ENCODE measurements around the gene PARD3. TPM values are rescaled to one million over a fixed set of nuclear protein-coding genes. Genes with fewer than 3 reads are reported as not detected.
"Not testable (repeated sequence)": the region's sequence is repeated elsewhere in the genome, so short reads cannot be mapped to it uniquely, and the experiment has no call there.

The PARD3 gene
- total and polyA plus RNA-seq, 7 experiments from 2014 or later, result 0.19 to 1.2 (median 0.43) TPM

DNA sequence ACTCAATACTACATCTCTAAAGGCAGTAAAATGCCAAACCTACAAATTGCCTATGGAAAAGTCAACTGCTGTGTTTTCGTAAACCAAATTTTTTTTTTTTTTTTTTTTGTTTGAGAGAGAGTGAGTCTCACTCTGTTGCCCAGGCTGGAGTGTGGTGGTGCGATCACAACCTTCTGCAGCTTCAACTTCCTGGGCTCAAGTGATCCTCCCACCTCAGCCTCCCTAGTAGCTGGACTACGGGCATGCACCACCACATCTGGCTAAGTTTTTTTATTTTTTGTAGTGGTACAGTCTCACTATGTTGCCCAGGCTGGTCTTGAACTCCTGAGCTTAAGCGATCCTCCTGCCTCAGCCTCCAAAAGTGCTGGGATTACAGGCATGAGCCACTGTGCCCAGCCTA lies 74.0 kb downstream of the PARD3 start:
- H3K9me3 Mint-ChIP-seq; H3K4me1 ChIP-seq (ENCODE audit: control insufficient read depth in 2 of 2, insufficient read depth in 2 of 2, low read length in 2 of 2); H3K9me3 ChIP-seq (ENCODE audit: control insufficient read depth in 2 of 3, low read length in 3 of 3); intact Hi-C loops (cut with micrococcal nuclease); H3K36me3 Mint-ChIP-seq; H3K27ac ChIP-seq (ENCODE audit: low read depth, low read length); H3K36me3 ChIP-seq (ENCODE audit: control insufficient read depth in 2 of 3, insufficient read depth in 3 of 3, low read length in 3 of 3); DNase-seq; H3K4me3 ChIP-seq (ENCODE audit: low read length); H3K27ac Mint-ChIP-seq; CTCF ChIA-PET; H3K4me1 Mint-ChIP-seq; H3K4me3 Mint-ChIP-seq; ATAC-seq; POLR2A ChIA-PET; H3K27me3 ChIP-seq (ENCODE audit: control insufficient read depth in 2 of 2, insufficient read depth in 2 of 2, low read length in 2 of 2): not testable (repeated sequence)
- H3K27me3 Mint-ChIP-seq, result peaks cover 21 to 53% (median 27%) of the 10 kb centered on the region in 5 donors

DNA sequence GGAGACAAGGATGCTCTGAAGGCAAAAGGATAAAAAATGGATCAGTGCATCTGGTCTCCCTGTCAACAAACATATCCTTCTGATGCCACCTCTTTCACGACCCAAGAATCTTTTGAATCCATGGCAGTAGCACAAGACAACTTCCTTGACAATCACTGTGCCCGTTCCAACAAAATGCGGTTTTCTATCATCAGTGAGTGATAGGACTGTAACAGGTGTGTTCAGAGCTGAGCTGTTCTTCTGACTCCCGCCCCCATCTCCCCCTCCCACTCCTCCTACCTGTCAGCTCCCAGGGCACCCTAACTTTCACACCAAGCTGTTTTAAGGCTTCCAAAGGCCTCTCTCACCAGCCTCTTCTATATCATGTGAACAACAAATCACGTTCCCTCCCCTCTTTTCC lies 74.8 kb downstream of the PARD3 start:
- intact Hi-C loops (cut with micrococcal nuclease), result no loop called here
- POLR2A ChIA-PET, result no interaction called here
- ATAC-seq (no peak), DNase-seq (no peak)
- Mint-ChIP-seq H3K4me3 (no peak overlapping the region), H3K9me3 (peaks cover 0 to 2% (median 0%) of the 10 kb centered on the region in 11 donors), H3K4me1 (peaks cover 0 to 6% (median 0%) of the 10 kb centered on the region in 7 donors), H3K36me3 (no peaks in the 10 kb centered on the region), H3K27ac (no peak overlapping the region), H3K27me3 (peaks cover 21 to 50% (median 27%) of the 10 kb centered on the region in 5 donors)
- no peaks in the 10 kb centered on the region for H3K9me3 ChIP-seq (ENCODE audit: control insufficient read depth in 2 of 3, low read length in 3 of 3)
- no peaks in the 10 kb centered on the region for H3K36me3 ChIP-seq (ENCODE audit: control insufficient read depth in 2 of 3, insufficient read depth in 3 of 3, low read length in 3 of 3)
- no peaks in the 10 kb centered on the region for H3K4me1 ChIP-seq (ENCODE audit: control insufficient read depth in 2 of 2, insufficient read depth in 2 of 2, low read length in 2 of 2)
- H3K27me3 ChIP-seq (ENCODE audit: control insufficient read depth in 2 of 2, insufficient read depth in 2 of 2, low read length in 2 of 2), result no peaks in the 10 kb centered on the region
- CTCF ChIA-PET, result no interaction called here
- H3K27ac ChIP-seq (ENCODE audit: low read depth, low read length), result no peak overlapping the region
- H3K4me3 ChIP-seq (ENCODE audit: low read length), result no peak overlapping the region

DNA sequence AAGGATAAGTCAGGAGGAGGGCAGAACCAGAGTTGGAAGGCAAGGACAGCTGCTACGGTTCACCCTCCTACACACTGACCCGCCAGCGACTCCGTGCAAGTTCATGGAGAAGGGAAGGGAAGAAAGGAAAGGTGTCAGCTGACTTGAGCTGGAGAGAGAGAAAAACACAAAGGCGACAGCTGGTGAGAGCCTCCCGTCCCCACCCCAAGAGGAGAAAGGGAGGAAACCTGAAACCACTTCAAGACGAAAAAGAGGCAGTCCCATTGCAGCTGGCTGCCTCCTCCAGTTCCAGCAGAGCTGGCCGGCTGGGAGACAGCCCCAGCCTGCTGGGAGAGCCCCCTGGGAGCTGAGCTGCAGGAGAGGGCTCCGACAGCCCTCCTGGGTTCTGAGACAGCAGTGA lies 75.2 kb downstream of the PARD3 start:
- H3K4me3 ChIP-seq (ENCODE audit: low read length), result no peak overlapping the region
- Mint-ChIP-seq H3K36me3 (no peaks in the 10 kb centered on the region), H3K4me1 (peaks cover 0 to 6% (median 0%) of the 10 kb centered on the region in 7 donors), H3K27me3 (peaks cover 21 to 45% (median 27%) of the 10 kb centered on the region in 5 donors), H3K27ac (no peak overlapping the region), H3K9me3 (peaks cover 0 to 2% (median 0%) of the 10 kb centered on the region in 11 donors), H3K4me3 (no peak overlapping the region)
- CTCF ChIA-PET, result no interaction called here
- no peak overlapping the region for H3K27ac ChIP-seq (ENCODE audit: low read depth, low read length)
- H3K36me3 ChIP-seq (ENCODE audit: control insufficient read depth in 2 of 3, insufficient read depth in 3 of 3, low read length in 3 of 3), result no peaks in the 10 kb centered on the region
- POLR2A ChIA-PET, result no interaction called here
- intact Hi-C loops (cut with micrococcal nuclease), result no loop called here
- ATAC-seq (no peak), DNase-seq (no peak)
- no peaks in the 10 kb centered on the region for H3K4me1 ChIP-seq (ENCODE audit: control insufficient read depth in 2 of 2, insufficient read depth in 2 of 2, low read length in 2 of 2)
- no peaks in the 10 kb centered on the region for H3K9me3 ChIP-seq (ENCODE audit: control insufficient read depth in 2 of 3, low read length in 3 of 3)
- H3K27me3 ChIP-seq (ENCODE audit: control insufficient read depth in 2 of 2, insufficient read depth in 2 of 2, low read length in 2 of 2), result no peaks in the 10 kb centered on the region

DNA sequence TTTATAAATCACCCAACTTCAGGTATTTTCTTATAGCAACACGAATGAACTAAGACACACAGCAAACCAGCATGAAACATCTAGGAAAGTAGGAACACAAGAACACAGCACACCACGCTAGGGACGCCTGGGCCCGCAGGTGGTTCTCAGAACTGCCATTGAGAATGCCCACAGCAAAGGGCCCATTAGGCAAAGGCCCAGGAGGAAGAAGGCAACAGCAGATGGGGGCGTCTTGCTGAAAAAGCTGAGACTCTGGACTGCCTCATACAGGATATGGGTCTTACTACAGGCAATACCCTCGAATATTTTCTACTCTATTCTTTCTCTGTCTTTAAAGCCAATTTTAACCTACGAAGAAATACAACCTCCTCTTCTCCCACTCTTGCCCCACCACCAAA lies 77.3 kb downstream of the PARD3 start:
- Mint-ChIP-seq H3K9me3 (peaks cover 0 to 2% (median 0%) of the 10 kb centered on the region in 11 donors), H3K27ac (no peak overlapping the region), H3K27me3 (peaks cover 20 to 31% (median 21%) of the 10 kb centered on the region in 5 donors), H3K36me3 (no peaks in the 10 kb centered on the region), H3K4me1 (peaks cover 0 to 6% (median 0%) of the 10 kb centered on the region in 7 donors), H3K4me3 (no peak overlapping the region)
- DNase-seq (no peak), ATAC-seq (no peak)
- intact Hi-C loops (cut with micrococcal nuclease), result no loop called here
- Histone ChIP-seq H3K4me1 (ENCODE audit: control insufficient read depth in 2 of 2, insufficient read depth in 2 of 2, low read length in 2 of 2) (no peaks in the 10 kb centered on the region), H3K27me3 (ENCODE audit: control insufficient read depth in 2 of 2, insufficient read depth in 2 of 2, low read length in 2 of 2) (no peaks in the 10 kb centered on the region), H3K27ac (ENCODE audit: low read depth, low read length) (no peak overlapping the region), H3K9me3 (ENCODE audit: control insufficient read depth in 2 of 3, low read length in 3 of 3) (no peaks in the 10 kb centered on the region), H3K4me3 (ENCODE audit: low read length) (no peak overlapping the region), H3K36me3 (ENCODE audit: control insufficient read depth in 2 of 3, insufficient read depth in 3 of 3, low read length in 3 of 3) (no peaks in the 10 kb centered on the region)
- CTCF ChIA-PET, result no interaction called here
- POLR2A ChIA-PET, result no interaction called here

DNA sequence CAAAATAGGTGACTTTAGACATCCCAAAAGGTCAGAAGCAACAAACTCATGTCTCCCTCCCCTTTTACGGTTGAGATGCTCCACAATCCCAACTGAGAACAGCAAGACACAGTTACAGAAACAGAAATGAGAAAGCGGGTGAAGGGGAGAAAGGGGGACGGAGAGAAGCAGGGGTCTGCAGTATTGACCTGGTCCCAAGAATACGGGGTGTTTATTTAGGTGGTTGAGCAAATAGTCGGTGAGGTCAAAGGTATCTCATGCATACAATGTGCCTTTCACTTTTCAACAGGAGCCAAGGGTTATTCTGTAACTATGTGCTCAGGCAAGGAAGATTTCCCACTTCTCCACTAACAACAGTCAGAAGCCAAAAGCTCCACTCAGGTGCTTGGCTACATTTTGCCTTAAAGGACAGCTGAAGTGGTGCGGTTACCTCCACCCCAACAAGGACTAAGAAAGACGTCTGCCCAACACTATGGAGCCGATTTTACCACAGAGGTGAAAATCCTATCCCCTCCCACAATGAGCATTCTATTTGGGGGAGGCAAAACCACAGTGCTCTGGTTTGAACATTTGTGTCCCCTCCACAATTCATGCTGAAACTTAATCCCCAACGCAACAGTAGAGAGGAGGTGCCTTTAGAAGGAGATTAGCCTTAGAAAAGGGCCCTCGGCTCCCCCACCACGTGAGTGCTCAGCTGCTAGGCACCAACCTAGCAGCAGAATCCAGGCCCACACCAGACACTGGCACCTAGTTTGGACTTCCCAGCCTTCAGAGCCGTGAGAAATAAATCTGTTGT lies 77.9 kb downstream of the PARD3 start:
- ChIA-PET CTCF (no interaction called here), POLR2A (no interaction called here)
- no peak for DNase-seq
- H3K36me3 ChIP-seq (ENCODE audit: control insufficient read depth in 2 of 3, insufficient read depth in 3 of 3, low read length in 3 of 3), result no peaks in the 10 kb centered on the region
- peaks cover 14 to 31% (median 21%) of the 10 kb centered on the region in 5 donors for H3K27me3 Mint-ChIP-seq
- no peak overlapping the region for H3K4me3 Mint-ChIP-seq
- H3K9me3 Mint-ChIP-seq, result peaks cover 0 to 2% (median 0%) of the 10 kb centered on the region in 11 donors
- H3K9me3 ChIP-seq (ENCODE audit: control insufficient read depth in 2 of 3, low read length in 3 of 3), result no peaks in the 10 kb centered on the region
- peaks cover 0 to 6% (median 0%) of the 10 kb centered on the region in 7 donors for H3K4me1 Mint-ChIP-seq
- H3K4me3 ChIP-seq (ENCODE audit: low read length), result no peak overlapping the region
- H3K27ac Mint-ChIP-seq, result no peak overlapping the region
- H3K4me1 ChIP-seq (ENCODE audit: control insufficient read depth in 2 of 2, insufficient read depth in 2 of 2, low read length in 2 of 2), result no peaks in the 10 kb centered on the region
- no peak overlapping the region for H3K27ac ChIP-seq (ENCODE audit: low read depth, low read length)
- intact Hi-C loops (cut with micrococcal nuclease), result no loop called here
- no peaks in the 10 kb centered on the region for H3K36me3 Mint-ChIP-seq
- H3K27me3 ChIP-seq (ENCODE audit: control insufficient read depth in 2 of 2, insufficient read depth in 2 of 2, low read length in 2 of 2), result no peaks in the 10 kb centered on the region
- no peak for ATAC-seq

DNA sequence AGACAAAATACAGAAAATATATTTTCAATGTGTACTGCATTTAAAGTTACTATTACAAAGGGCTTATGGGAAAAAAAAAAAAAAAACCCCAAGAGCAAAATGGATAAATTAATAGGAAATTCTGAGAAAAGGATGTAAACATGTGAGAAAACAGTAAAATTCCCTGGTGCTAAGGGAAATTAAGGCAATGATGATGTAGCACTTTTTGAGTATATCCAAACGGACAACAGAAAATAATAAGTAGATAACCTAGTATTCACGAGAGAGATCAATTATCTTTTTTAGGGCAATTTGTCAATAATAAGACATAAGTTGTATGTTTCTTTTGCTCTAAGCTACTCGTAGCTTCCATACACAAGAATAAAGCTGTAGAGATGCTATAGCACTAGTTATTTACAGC lies 80.2 kb downstream of the PARD3 start:
- ATAC-seq (no peak), DNase-seq (no peak)
- H3K4me1 Mint-ChIP-seq, result peaks cover 0 to 3% (median 0%) of the 10 kb centered on the region in 7 donors
- Histone ChIP-seq H3K27me3 (ENCODE audit: control insufficient read depth in 2 of 2, insufficient read depth in 2 of 2, low read length in 2 of 2) (no peaks in the 10 kb centered on the region), H3K9me3 (ENCODE audit: control insufficient read depth in 2 of 3, low read length in 3 of 3) (no peaks in the 10 kb centered on the region), H3K27ac (ENCODE audit: low read depth, low read length) (no peak overlapping the region), H3K4me1 (ENCODE audit: control insufficient read depth in 2 of 2, insufficient read depth in 2 of 2, low read length in 2 of 2) (no peaks in the 10 kb centered on the region), H3K4me3 (ENCODE audit: low read length) (no peak overlapping the region), H3K36me3 (ENCODE audit: control insufficient read depth in 2 of 3, insufficient read depth in 3 of 3, low read length in 3 of 3) (no peaks in the 10 kb centered on the region)
- ChIA-PET CTCF (no interaction called here), POLR2A (no interaction called here)
- peaks cover 4 to 24% (median 10%) of the 10 kb centered on the region in 5 donors for H3K27me3 Mint-ChIP-seq
- no peaks in the 10 kb centered on the region for H3K36me3 Mint-ChIP-seq
- no peak overlapping the region for H3K4me3 Mint-ChIP-seq
- intact Hi-C loops (cut with micrococcal nuclease), result no loop called here
- no peak overlapping the region for H3K27ac Mint-ChIP-seq
- peaks cover 0 to 2% (median 0%) of the 10 kb centered on the region in 11 donors for H3K9me3 Mint-ChIP-seq

DNA sequence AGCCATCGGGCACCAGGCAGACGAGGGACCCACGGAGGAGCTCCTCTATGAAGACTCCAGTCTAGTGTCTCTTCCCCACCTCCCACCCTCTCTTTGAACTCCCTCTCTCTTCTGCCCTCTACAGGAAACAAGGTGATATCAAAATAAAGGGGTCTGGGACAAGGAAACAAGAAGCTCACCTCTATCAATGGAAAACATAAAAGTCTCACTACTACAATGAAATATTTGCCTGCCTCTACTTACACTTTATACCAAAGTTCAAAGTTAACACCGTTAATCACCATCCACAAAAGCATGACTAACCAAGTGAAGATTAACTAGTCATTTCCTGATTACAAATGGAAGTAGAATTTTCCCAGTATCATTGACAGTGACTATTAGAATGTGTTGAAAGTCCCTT lies 82.2 kb downstream of the PARD3 start:
- Mint-ChIP-seq H3K9me3 (peaks cover 0 to 2% (median 0%) of the 10 kb centered on the region in 11 donors), H3K4me3 (no peak overlapping the region), H3K36me3 (no peaks in the 10 kb centered on the region), H3K4me1 (no peaks in the 10 kb centered on the region), H3K27me3 (peaks cover 0 to 13% (median 2%) of the 10 kb centered on the region in 5 donors), H3K27ac (no peak overlapping the region)
- Histone ChIP-seq H3K36me3 (ENCODE audit: control insufficient read depth in 2 of 3, insufficient read depth in 3 of 3, low read length in 3 of 3) (no peaks in the 10 kb centered on the region), H3K27ac (ENCODE audit: low read depth, low read length) (no peak overlapping the region), H3K4me3 (ENCODE audit: low read length) (no peak overlapping the region), H3K4me1 (ENCODE audit: control insufficient read depth in 2 of 2, insufficient read depth in 2 of 2, low read length in 2 of 2) (no peaks in the 10 kb centered on the region), H3K9me3 (ENCODE audit: control insufficient read depth in 2 of 3, low read length in 3 of 3) (no peaks in the 10 kb centered on the region), H3K27me3 (ENCODE audit: control insufficient read depth in 2 of 2, insufficient read depth in 2 of 2, low read length in 2 of 2) (no peaks in the 10 kb centered on the region)
- DNase-seq (no peak), ATAC-seq (no peak)
- intact Hi-C loops (cut with micrococcal nuclease), result no loop called here
- ChIA-PET CTCF (no interaction called here), POLR2A (no interaction called here)

All from naive thymus-derived CD4-positive, alpha-beta T cell (primary cell).